ENCODE data around the gene FAAP24.

DNA sequence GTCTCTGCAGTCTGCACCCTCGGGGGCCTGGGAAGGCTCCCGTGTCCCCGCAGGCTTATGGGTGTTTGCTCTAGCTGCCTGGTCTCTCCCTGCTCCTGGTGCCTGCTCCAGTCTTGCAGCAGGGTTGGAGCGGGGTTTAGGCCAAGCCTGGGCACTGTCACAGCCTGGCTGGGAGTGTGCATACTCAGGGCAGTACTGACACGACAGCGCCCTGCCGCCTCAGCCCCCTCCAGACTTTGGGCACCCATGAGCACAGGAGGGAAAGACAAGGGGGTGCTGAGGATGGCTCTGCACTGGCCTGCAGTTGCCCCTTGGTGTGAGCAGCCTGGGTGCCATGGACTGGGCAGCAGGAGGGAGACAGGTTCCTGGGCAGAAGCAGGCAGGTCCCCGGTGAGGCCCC lies 36.0 kb upstream of the FAAP24 start:
- TF ChIP-seq POLR2AphosphoS5 (IDR thresholded peaks at IDR 0.05; ENCODE audit: insufficient read depth, low read depth, low read length) (no peak), JUN (IDR thresholded peaks at IDR 0.05; ENCODE audit: borderline replicate concordance, insufficient read depth, insufficient read length, low read depth) (no peak), POLR2A (IDR thresholded peaks at IDR 0.05; ENCODE audit: low read depth, low read length) (no peak), FOS (IDR thresholded peaks at IDR 0.05; ENCODE audit: borderline replicate concordance, insufficient read depth, low read length) (no peak), MYC (IDR thresholded peaks at IDR 0.05; ENCODE audit: low read depth, low read length) (no peak)
- TF ChIP-seq, protein P1, sequence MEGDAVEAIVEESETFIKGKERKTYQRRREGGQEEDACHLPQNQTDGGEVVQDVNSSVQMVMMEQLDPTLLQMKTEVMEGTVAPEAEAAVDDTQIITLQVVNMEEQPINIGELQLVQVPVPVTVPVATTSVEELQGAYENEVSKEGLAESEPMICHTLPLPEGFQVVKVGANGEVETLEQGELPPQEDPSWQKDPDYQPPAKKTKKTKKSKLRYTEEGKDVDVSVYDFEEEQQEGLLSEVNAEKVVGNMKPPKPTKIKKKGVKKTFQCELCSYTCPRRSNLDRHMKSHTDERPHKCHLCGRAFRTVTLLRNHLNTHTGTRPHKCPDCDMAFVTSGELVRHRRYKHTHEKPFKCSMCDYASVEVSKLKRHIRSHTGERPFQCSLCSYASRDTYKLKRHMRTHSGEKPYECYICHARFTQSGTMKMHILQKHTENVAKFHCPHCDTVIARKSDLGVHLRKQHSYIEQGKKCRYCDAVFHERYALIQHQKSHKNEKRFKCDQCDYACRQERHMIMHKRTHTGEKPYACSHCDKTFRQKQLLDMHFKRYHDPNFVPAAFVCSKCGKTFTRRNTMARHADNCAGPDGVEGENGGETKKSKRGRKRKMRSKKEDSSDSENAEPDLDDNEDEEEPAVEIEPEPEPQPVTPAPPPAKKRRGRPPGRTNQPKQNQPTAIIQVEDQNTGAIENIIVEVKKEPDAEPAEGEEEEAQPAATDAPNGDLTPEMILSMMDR (IDR thresholded peaks at IDR 0.05; ENCODE audit: extremely low read depth in 1 of 2, insufficient read depth in 1 of 2, low read depth in 1 of 2, low read length in 2 of 2), result no peak
- TF ChIP-seq, protein P2, sequence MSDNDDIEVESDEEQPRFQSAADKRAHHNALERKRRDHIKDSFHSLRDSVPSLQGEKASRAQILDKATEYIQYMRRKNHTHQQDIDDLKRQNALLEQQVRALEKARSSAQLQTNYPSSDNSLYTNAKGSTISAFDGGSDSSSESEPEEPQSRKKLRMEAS (IDR thresholded peaks at IDR 0.05; ENCODE audit: insufficient read depth, insufficient read length), result no peak

All from endothelial cell of umbilical vein (primary cell).